HG02943 (cell line): ENCODE data around the gene MRGPRG.

Source experiments
- ATAC-seq: cut with Tn5 transposase; IDR thresholded peaks from one replicate; pipeline ENCODE4 v1.9.1; 2021; ENCODE audit warnings: mild to moderate bottlenecking, low read depth, moderate library complexity; ENCODE audit not compliant: unreplicated experiment

Gene MRGPRG

GRCh38 chr11:3197044-3197695 lies 21.4 kb downstream of the MRGPRG start:
- ATAC-seq: no peak

GRCh38 chr11:3196161-3197043 lies 22.2 kb downstream of the MRGPRG start:
- ATAC-seq: no peak

GRCh38 chr11:3195251-3196160 lies 23.1 kb downstream of the MRGPRG start:
- ATAC-seq: no peak

- no peak for ATAC-seq
Measured at GRCh38 chr11:3194016-3194816, 24.4 kb downstream of the MRGPRG start.

GRCh38 chr11:3193373-3194015 lies 25.1 kb downstream of the MRGPRG start:
- no peak for ATAC-seq

GRCh38 chr11:3192511-3193372 lies 25.9 kb downstream of the MRGPRG start:
- no peak for ATAC-seq

GRCh38 chr11:3191586-3192324 lies 26.9 kb downstream of the MRGPRG start:
- no peak for ATAC-seq

- no peak for ATAC-seq
Measured at GRCh38 chr11:3190600-3190999, 28.0 kb downstream of the MRGPRG start.

GRCh38 chr11:3189886-3190583 lies 28.6 kb downstream of the MRGPRG start:
- no peak for ATAC-seq

GRCh38 chr11:3189196-3189843 lies 29.3 kb downstream of the MRGPRG start:
- ATAC-seq: no peak

- no peak for ATAC-seq
Measured at GRCh38 chr11:3188496-3189195, 30.0 kb downstream of the MRGPRG start.

- ATAC-seq: no peak
Measured at GRCh38 chr11:3186166-3186953, 32.3 kb downstream of the MRGPRG start.

GRCh38 chr11:3184732-3185347 lies 33.8 kb downstream of the MRGPRG start:
- ATAC-seq: no peak

- ATAC-seq: no peak
Measured at GRCh38 chr11:3183523-3183922, 35.1 kb downstream of the MRGPRG start.

- ATAC-seq: no peak
Measured at GRCh38 chr11:3182462-3182852, 36.2 kb downstream of the MRGPRG start.
